ENCODE measurements around the gene ZAR1L. TPM values are rescaled to one million over a fixed set of nuclear protein-coding genes. Genes with fewer than 3 reads are reported as not detected.
A peak's percentile ranks its signal among the peaks of the same experiment; 100 is the strongest.

The ZAR1L gene
- total RNA-seq, 1 donor from 2014 or later, result not detected

GRCh38 chr13:32310134-32310706 lies 4.9 kb downstream of the ZAR1L start:
- TF ChIP-seq, protein P1, sequence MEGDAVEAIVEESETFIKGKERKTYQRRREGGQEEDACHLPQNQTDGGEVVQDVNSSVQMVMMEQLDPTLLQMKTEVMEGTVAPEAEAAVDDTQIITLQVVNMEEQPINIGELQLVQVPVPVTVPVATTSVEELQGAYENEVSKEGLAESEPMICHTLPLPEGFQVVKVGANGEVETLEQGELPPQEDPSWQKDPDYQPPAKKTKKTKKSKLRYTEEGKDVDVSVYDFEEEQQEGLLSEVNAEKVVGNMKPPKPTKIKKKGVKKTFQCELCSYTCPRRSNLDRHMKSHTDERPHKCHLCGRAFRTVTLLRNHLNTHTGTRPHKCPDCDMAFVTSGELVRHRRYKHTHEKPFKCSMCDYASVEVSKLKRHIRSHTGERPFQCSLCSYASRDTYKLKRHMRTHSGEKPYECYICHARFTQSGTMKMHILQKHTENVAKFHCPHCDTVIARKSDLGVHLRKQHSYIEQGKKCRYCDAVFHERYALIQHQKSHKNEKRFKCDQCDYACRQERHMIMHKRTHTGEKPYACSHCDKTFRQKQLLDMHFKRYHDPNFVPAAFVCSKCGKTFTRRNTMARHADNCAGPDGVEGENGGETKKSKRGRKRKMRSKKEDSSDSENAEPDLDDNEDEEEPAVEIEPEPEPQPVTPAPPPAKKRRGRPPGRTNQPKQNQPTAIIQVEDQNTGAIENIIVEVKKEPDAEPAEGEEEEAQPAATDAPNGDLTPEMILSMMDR (IDR thresholded peaks at IDR 0.05), result peak; percentile 68 to 73 (median 71)
- no peaks in the 10 kb centered on the region for H3K9me3 ChIP-seq
- no peaks in the 10 kb centered on the region for H3K36me3 ChIP-seq
- intact Hi-C loops (cut with DNase I), result loop anchor here (2.0 to 10.0 kb wide), 6 partner anchors 55 to 1145 kb away; partner anchors contain the start of gene HSPH1
- no peak for DNase-seq (ENCODE audit: low spot score in 2 of 2)
- H3K27me3 ChIP-seq, result no peaks in the 10 kb centered on the region
- H3K27ac ChIP-seq, result peak overlapping the region; percentile 3 to 45
- H3K4me1 ChIP-seq, result peaks cover 0 to 5% of the 10 kb centered on the region in 2 donors
- H3K4me3 ChIP-seq, result peak overlapping the region; percentile 28 to 63

DNA sequence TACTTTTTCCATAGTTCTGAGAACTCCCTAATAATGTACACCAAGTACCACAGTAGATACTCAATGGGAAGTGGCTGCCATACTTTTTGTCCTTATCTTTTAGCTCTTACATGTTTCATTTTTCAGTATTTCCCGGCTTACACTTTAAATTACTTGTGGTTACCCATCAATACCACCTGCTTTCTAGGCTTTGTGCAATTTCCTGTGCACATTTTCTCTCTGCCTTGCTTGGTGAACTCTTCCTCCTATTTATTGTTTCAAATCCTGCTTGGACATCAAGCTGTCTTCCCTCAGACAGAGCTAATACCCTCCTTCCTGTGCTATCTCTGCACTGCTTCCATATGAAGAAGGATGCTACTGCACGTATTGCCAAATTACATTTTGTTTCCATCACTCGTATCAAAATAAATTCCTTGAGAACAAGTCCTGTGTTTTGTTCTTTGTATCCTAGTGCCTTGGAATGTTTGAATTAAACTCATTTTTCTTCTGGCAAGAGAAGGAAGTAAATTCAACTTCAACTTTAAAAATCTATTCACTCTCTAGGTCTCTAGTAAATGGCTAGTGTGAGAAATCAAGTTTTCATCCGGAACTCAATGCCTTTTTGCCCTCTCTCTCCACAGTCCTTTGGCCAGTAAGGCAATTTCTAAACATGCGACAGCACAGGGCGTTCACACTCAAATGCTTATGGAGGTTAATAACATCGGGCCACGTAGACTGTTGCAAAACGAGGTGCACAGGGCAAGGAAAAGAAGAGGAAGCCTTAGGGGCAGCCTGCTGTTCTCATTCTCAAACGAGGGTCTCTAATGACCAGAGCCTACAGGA lies 5.6 kb downstream of the ZAR1L start:
- H3K36me3 ChIP-seq, result no peaks in the 10 kb centered on the region
- peak overlapping the region in 1 of 2 donors; percentile 45 for H3K27ac ChIP-seq
- intact Hi-C loops (cut with DNase I), result loop anchor here (2.0 to 10.0 kb wide), 6 partner anchors 55 to 1145 kb away; partner anchors contain the start of gene HSPH1
- DNase-seq (ENCODE audit: low spot score in 2 of 2), result no peak
- H3K4me1 ChIP-seq, result peaks cover 0 to 5% of the 10 kb centered on the region in 2 donors
- no peaks in the 10 kb centered on the region for H3K9me3 ChIP-seq
- H3K27me3 ChIP-seq, result no peaks in the 10 kb centered on the region
- TF ChIP-seq, protein P1 (IDR thresholded peaks at IDR 0.05), result no peak
- H3K4me3 ChIP-seq, result peak overlapping the region; percentile 28 to 63

GRCh38 chr13:32305646-32306045 lies 9.5 kb downstream of the ZAR1L start:
- intact Hi-C loops (cut with DNase I), result no loop called here
- TF ChIP-seq, protein P1 (IDR thresholded peaks at IDR 0.05), result no peak
- H3K27me3 ChIP-seq, result no peaks in the 10 kb centered on the region

DNA sequence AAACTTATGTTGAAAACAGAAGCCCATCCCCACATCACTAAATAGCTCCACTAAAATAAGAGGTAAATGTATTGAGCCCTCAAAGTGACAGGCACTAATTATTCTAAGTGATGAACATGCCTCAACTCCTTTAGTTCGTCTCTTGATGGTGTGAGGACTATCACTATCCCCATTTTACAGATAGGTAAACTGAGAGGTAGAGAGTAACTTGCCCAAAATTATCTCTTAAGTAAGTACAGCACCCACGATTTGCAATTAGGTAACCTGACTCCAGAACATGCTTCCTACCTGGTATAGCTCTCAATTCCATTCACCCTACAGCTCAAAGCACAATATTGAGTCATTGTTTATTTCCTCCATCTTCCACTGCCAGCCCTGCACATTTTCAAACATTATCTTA lies 12.7 kb downstream of the ZAR1L start:
- H3K27ac ChIP-seq, result no peak overlapping the region
- no peaks in the 10 kb centered on the region for H3K9me3 ChIP-seq
- no peak for DNase-seq (ENCODE audit: low spot score in 2 of 2)
- no peaks in the 10 kb centered on the region for H3K27me3 ChIP-seq
- H3K36me3 ChIP-seq, result no peaks in the 10 kb centered on the region
- no peaks in the 10 kb centered on the region for H3K4me1 ChIP-seq
- intact Hi-C loops (cut with DNase I), result no loop called here
- H3K4me3 ChIP-seq, result no peak overlapping the region
- TF ChIP-seq, protein P1 (IDR thresholded peaks at IDR 0.05), result no peak

More at GRCh38 chr13:32305646-32306045, 9.5 kb downstream of the ZAR1L start:
- Histone ChIP-seq H3K27ac (no peak overlapping the region), H3K36me3 (no peaks in the 10 kb centered on the region), H3K4me3 (no peak overlapping the region), H3K9me3 (no peaks in the 10 kb centered on the region), H3K4me1 (peaks cover 0 to 5% of the 10 kb centered on the region in 2 donors)
- DNase-seq (ENCODE audit: low spot score in 2 of 2), result no peak

DNA sequence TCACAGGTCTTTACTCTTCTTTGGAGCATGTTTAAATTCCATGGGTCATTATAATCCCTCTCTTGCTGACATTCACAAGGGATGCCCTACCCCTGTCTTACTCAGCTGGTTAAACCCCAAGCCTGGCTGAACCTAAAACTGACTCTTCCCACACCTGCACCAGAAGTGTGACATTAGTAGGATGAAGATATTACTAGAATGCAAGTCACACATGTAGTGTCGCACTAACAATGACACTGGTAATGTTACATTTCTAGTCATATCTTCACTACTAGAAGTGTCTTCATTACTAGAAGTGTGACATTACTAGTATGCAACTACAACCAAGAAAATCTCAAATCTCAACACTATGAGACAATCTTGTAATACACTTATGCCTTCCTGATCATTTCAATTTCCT lies 14.2 kb downstream of the ZAR1L start:
- intact Hi-C loops (cut with DNase I), result no loop called here
- TF ChIP-seq, protein P1 (IDR thresholded peaks at IDR 0.05), result no peak
- Histone ChIP-seq H3K4me1 (no peaks in the 10 kb centered on the region), H3K27ac (no peak overlapping the region), H3K36me3 (peaks cover 2 to 5% of the 10 kb centered on the region in 2 donors), H3K9me3 (no peaks in the 10 kb centered on the region), H3K27me3 (no peaks in the 10 kb centered on the region), H3K4me3 (no peak overlapping the region)
- no peak for DNase-seq (ENCODE audit: low spot score in 2 of 2)
